Measurements from ENCODE around the gene CRNN.

Gene CRNN

DNA sequence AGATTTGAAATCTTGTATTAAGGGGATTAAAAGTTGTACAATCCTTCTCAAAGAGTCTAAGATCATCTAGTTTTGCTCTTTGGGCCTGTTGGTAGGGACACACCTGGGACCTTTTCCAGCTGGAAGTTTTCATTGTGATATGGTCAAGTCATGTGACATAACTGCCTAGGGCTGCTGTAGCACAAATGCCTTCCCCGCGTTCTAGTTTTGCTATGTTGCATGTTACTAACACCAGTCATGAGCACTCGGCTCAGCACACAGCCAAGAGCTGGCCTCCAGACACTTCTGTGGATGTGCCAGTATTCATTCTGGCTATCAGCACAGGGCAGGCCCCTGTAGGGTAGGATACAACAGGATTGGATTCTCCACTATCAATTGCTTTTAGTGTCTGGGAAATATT, 39.6 kb downstream of the CRNN start:
- H3K4me3 ChIP-seq (ENCODE audit: low read depth, low read length): no peak overlapping the region
- TF ChIP-seq CTCF (IDR thresholded peaks at IDR 0.05; ENCODE audit: low read depth, low read length): no peak

DNA sequence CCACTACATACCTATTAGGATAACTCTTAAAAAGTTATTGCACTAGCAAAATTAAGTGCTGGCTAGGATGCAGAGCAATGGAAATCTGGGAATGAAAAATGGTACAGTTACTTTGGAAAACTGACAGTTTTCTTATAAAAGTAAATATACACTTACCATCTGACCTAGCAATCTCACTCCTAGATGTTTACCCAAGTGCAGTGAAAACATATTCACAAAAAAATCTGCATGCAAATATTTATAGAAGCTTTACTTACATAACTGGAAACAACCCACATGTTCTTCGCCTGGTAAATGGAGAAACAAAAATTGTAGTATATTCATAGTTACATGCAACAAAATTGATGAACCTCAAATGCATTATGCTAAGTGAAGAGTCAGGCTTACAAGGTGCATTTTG, 41.4 kb downstream of the CRNN start:
- TF ChIP-seq CTCF (IDR thresholded peaks at IDR 0.05; ENCODE audit: low read depth, low read length): no peak
- H3K4me3 ChIP-seq (ENCODE audit: low read depth, low read length): no peak overlapping the region

DNA sequence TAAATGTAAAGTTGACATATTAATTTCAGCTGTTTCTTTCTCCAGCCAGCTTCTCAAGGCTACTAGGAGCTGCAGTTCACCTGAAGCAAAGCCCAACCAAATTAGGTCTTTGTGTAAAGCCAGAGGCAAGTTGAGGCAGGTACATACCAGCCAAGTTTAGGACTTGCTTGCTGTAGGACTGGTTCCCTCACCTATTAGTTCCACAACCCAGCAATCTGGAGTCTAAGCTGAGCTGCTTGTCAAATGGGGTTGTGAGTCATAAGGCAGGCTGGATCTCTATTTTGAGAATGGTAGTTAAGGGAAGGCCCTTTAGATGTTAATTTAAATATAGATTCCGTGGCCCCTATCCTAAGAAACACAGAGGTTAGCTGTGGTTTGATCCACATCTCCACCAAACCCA, 46.6 kb downstream of the CRNN start:
- no peak for TF ChIP-seq CTCF (IDR thresholded peaks at IDR 0.05; ENCODE audit: low read depth, low read length)

GRCh38 chr1:152359906-152360305, 54.2 kb downstream of the CRNN start, which contains the start of gene FLG2:
Gene FLG2, minus strand, starts transcription at chr1:152360006. Its CDS starts 1,122 bp downstream, at chr1:152358884.
- H3K4me3 ChIP-seq (ENCODE audit: low read depth, low read length): no peak within 1 kb of the TSS
- TF ChIP-seq CTCF (IDR thresholded peaks at IDR 0.05; ENCODE audit: low read depth, low read length): no peak

More for the DNA sequence above, 46.6 kb downstream of the CRNN start:
- no peak overlapping the region for H3K4me3 ChIP-seq (ENCODE audit: low read depth, low read length)
